Naive thymus-derived CD4-positive, alpha-beta T cell (primary cell): ENCODE data around the gene PRDM2. TPM values are rescaled to one million over a fixed set of nuclear protein-coding genes. Genes with fewer than 3 reads are reported as not detected.

Experiments used
- ATAC-seq: fragments of 150-1000 bp; cut with Tn5 transposase; 2 replicates; pipeline ENCODE4 v1.10.0; 2021; ENCODE audit warnings: mild to moderate bottlenecking, moderate library complexity
- CTCF ChIA-PET: fragments of 350-600 bp; sonication (Branson Sonifier 250); formaldehyde crosslinking; loops from one replicate; lab custom pipeline; 2021; ENCODE audit warnings: antibody characterized with exemption; lab: Charles Lee
- POLR2A ChIA-PET: fragments of 350-600 bp; sonication (Branson Sonifier 250); formaldehyde crosslinking; loops from one replicate; lab custom pipeline; 2021; ENCODE audit warnings: antibody characterized with exemption, inconsistent platforms; lab: Charles Lee
- DNase-seq, 9 donors: peaks; one replicate each; pipeline versions ENCODE4 v3.0.0 to v3.0.0-alpha.2; 2020 to 2022; ENCODE audit warnings: mixed read lengths in 1 of 9
- H3K27ac ChIP-seq: one replicate; pipeline ENCODE4 v1.7.0; 2013; ENCODE audit warnings: mild to moderate bottlenecking, low read depth, low read length, moderate library complexity
- H3K27me3 ChIP-seq, 2 donors: one replicate each; pipeline ENCODE4 v1.7.0; 2013; ENCODE audit warnings: low read length in 2 of 2, mild to moderate bottlenecking in 2 of 2, moderate library complexity in 2 of 2; ENCODE audit not compliant: control insufficient read depth in 2 of 2, insufficient read depth in 2 of 2
- H3K36me3 ChIP-seq, 3 experiments: 1 replicate in 2 of 3; 2 replicates in 1 of 3; pipeline ENCODE4 v1.7.0; 2013; ENCODE audit warnings: low read length in 3 of 3, mild to moderate bottlenecking in 3 of 3, moderate library complexity in 1 of 3; ENCODE audit not compliant: insufficient read depth in 3 of 3, control insufficient read depth in 2 of 3
- H3K4me1 ChIP-seq, 2 donors: one replicate each; pipeline ENCODE4 v1.7.0; 2013; ENCODE audit warnings: low read length in 2 of 2, mild to moderate bottlenecking in 2 of 2, moderate library complexity in 1 of 2; ENCODE audit not compliant: control insufficient read depth in 2 of 2, insufficient read depth in 2 of 2
- H3K4me3 ChIP-seq: 2 replicates; pipeline ENCODE4 v1.7.0; 2013; ENCODE audit warnings: mild to moderate bottlenecking, low read length
- H3K9me3 ChIP-seq, 3 experiments: 1 replicate in 2 of 3; 2 replicates in 1 of 3; pipeline ENCODE4 v1.7.0; 2013; ENCODE audit warnings: low read length in 3 of 3; ENCODE audit not compliant: control insufficient read depth in 2 of 3
- H3K27ac Mint-ChIP-seq, 9 donors: one replicate each; pipeline ENCODE4 v1.8.0; 2020 to 2022; ENCODE audit warnings: mixed read lengths in 9 of 9, mild to moderate bottlenecking in 8 of 9, moderate library complexity in 5 of 9, inconsistent platforms in 2 of 9
- H3K27me3 Mint-ChIP-seq, 5 donors: one replicate each; pipeline ENCODE4 v1.8.0; 2021 to 2022; ENCODE audit warnings: mixed read lengths in 5 of 5, mild to moderate bottlenecking in 1 of 5
- H3K36me3 Mint-ChIP-seq, 5 donors: one replicate each; pipeline ENCODE4 v1.8.0; 2020 to 2022; ENCODE audit warnings: mixed read lengths in 5 of 5, mild to moderate bottlenecking in 3 of 5, inconsistent platforms in 1 of 5
- H3K4me1 Mint-ChIP-seq, 7 donors: one replicate each; pipeline ENCODE4 v1.8.0; 2020 to 2022; ENCODE audit warnings: mixed read lengths in 7 of 7, mild to moderate bottlenecking in 3 of 7, inconsistent platforms in 1 of 7
- H3K4me3 Mint-ChIP-seq, 10 donors: one replicate each; pipeline ENCODE4 v1.8.0; 2020 to 2022; ENCODE audit warnings: mild to moderate bottlenecking in 10 of 10, mixed read lengths in 10 of 10, moderate library complexity in 6 of 10, inconsistent platforms in 2 of 10
- H3K9me3 Mint-ChIP-seq, 11 donors: one replicate each; pipeline ENCODE4 v1.8.0; 2020 to 2022; ENCODE audit warnings: mixed read lengths in 11 of 11, mild to moderate bottlenecking in 4 of 11, inconsistent platforms in 1 of 11, moderate library complexity in 1 of 11
- intact Hi-C, 2 donors: fragments of 100-400 bp; cut with micrococcal nuclease; formaldehyde crosslinking; loops; one replicate each; pipeline ENCODE4 v1.15.1; 2023
- polyA plus RNA-seq, 2 donors: library from polyadenylated mRNA; unstranded; fragments of 300-500 nt; fragmentation: Illumina TruSeq; gene quantifications; one replicate each; pipeline ENCODE4 v1.2.3, GENCODE V29; 2021
- total RNA-seq, 6 experiments: library from RNA in 5 of 6; stranded (reverse) in 5 of 6; gene quantifications; 1 replicate in 5 of 6; 2 replicates in 1 of 6; pipeline ENCODE4 v1.2.3 and lab custom pipeline; 2021 to 2026

Gene PRDM2
- total and polyA plus RNA-seq, 7 experiments from 2014 or later = 16.3 to 142 (median 114) TPM

DNA sequence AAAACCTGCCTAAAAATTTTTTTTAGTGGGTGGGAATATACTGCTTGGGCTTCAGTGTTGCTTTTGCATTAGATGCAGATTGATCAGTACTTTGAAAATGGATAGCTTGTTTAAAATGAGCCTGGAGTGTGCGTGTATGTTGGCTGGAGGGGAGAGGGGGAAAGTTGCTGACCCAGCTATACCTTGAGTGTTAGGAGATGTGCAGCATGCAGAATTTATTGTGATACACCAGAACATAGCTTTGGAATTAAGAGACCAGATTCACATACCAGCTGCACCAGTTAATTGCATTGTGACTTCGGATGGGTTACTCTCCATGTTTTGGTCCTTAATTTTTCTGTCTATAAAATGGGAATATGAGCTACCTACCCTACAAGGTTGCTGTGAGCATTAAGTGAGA, 60.4 kb downstream of the PRDM2 start:
- CTCF ChIA-PET = interaction anchor here (0.7 to 1.1 kb wide), 2 partner anchors 35 to 458 kb away, joined by 3 to 4 read pairs; no protein-coding TSS in a partner anchor
- ATAC-seq (no peak), DNase-seq (no peak)
- H3K4me1 Mint-ChIP-seq = peaks cover 51 to 97% (median 92%) of the 10 kb centered on the region in 7 donors
- H3K27ac Mint-ChIP-seq = peak overlapping the region in 4 of 9 donors; percentile 6 to 67 (median 59)
- H3K4me3 ChIP-seq = no peak overlapping the region
- intact Hi-C loops = no loop called here
- no peaks in the 10 kb centered on the region for H3K36me3 Mint-ChIP-seq
- POLR2A ChIA-PET = interaction anchor here (1.1 to 1.7 kb wide), 7 partner anchors 8 to 59 kb away, joined by 4 to 7 read pairs (median 5); no protein-coding TSS in a partner anchor
- no peaks in the 10 kb centered on the region for H3K36me3 ChIP-seq
- no peaks in the 10 kb centered on the region for H3K9me3 Mint-ChIP-seq
- H3K4me3 Mint-ChIP-seq = peak overlapping the region in 7 of 10 donors; percentile 5 to 41 (median 28)
- no peaks in the 10 kb centered on the region for H3K27me3 ChIP-seq
- H3K27ac ChIP-seq = no peak overlapping the region
- no peaks in the 10 kb centered on the region for H3K9me3 ChIP-seq
- H3K4me1 ChIP-seq = peaks cover 64% of the 10 kb centered on the region in 2 donors
- no peaks in the 10 kb centered on the region for H3K27me3 Mint-ChIP-seq

DNA sequence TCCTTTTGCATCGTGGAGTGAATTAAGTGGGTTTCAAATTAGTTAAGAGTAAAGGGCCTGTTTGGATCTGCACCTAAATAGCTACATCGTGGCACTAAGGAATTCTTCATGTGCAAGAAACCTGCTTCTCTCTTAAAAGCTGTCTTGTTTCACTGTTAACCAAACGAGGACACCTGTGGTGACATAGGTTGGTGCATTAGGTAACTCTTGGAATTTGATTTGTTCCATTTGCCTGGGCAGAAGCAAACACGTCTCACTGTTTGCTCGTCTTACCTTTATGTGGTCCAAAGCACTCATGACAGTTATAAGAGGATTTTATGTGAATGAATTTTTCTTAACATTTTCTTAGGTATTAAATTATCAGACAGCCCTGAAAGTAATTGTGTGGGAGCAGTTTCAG, 60.9 kb downstream of the PRDM2 start:
- no peak overlapping the region for H3K27ac ChIP-seq
- H3K4me1 Mint-ChIP-seq = peaks cover 56 to 98% (median 94%) of the 10 kb centered on the region in 7 donors
- DNase-seq (peak in 1 of 9 donors; percentile 12), ATAC-seq (no peak)
- H3K27me3 ChIP-seq = no peaks in the 10 kb centered on the region
- no peaks in the 10 kb centered on the region for H3K9me3 ChIP-seq
- H3K36me3 Mint-ChIP-seq = peaks cover 0 to under 1% (median 0%) of the 10 kb centered on the region in 5 donors
- H3K9me3 Mint-ChIP-seq = no peaks in the 10 kb centered on the region
- POLR2A ChIA-PET = interaction anchor here (1.0 to 1.7 kb wide), 7 partner anchors 9 to 60 kb away, joined by 4 to 7 read pairs (median 5); no protein-coding TSS in a partner anchor
- CTCF ChIA-PET = interaction anchor here (0.7 to 1.1 kb wide), 2 partner anchors 35 to 458 kb away, joined by 3 to 4 read pairs; no protein-coding TSS in a partner anchor
- intact Hi-C loops = no loop called here
- peak overlapping the region in 3 of 9 donors; percentile 32 to 67 (median 60) for H3K27ac Mint-ChIP-seq
- H3K36me3 ChIP-seq = no peaks in the 10 kb centered on the region
- H3K4me1 ChIP-seq = peaks cover 64 to 67% of the 10 kb centered on the region in 2 donors
- no peak overlapping the region for H3K4me3 ChIP-seq
- no peaks in the 10 kb centered on the region for H3K27me3 Mint-ChIP-seq
- peak overlapping the region in 5 of 10 donors; percentile 2 to 41 (median 28) for H3K4me3 Mint-ChIP-seq

DNA sequence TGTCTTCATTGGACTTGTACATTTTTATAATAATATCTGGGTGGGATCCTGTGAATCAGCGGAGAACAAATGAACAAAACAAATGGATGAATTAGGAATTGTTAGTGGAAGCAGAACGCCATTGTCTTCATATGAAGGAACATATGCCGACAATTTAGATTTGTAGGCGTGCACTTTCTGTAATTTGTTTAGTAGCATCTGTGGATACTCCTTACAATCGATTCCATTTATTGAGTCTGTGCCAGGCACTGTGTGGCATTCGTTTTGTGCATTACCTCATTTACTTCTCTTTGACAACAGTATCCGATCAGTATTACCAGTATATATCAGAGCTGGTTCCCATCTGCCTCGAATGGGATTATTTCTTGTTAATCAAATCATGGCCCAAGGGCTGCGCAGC, 61.9 kb downstream of the PRDM2 start:
- Histone ChIP-seq H3K9me3 (no peaks in the 10 kb centered on the region), H3K27me3 (no peaks in the 10 kb centered on the region), H3K4me3 (no peak overlapping the region), H3K36me3 (no peaks in the 10 kb centered on the region), H3K4me1 (peaks cover 54 to 65% of the 10 kb centered on the region in 2 donors), H3K27ac (no peak overlapping the region)
- CTCF ChIA-PET = interaction anchor here (0.6 kb wide), 1 partner anchor 66 kb away, joined by 3 read pairs; no protein-coding TSS in a partner anchor
- DNase-seq = no peak
- no peak for ATAC-seq
- Mint-ChIP-seq H3K4me3 (peak overlapping the region in 6 of 10 donors; percentile 1 to 65 (median 14)), H3K27ac (peak overlapping the region in 5 of 9 donors; percentile 2 to 64 (median 28)), H3K36me3 (peaks cover 0 to 6% (median 0%) of the 10 kb centered on the region in 5 donors), H3K9me3 (no peaks in the 10 kb centered on the region), H3K4me1 (peaks cover 60 to 99% (median 96%) of the 10 kb centered on the region in 7 donors), H3K27me3 (no peaks in the 10 kb centered on the region)
- intact Hi-C loops = no loop called here
- POLR2A ChIA-PET = interaction anchor here (1.5 kb wide), 1 partner anchor 26 kb away, joined by 4 read pairs; no protein-coding TSS in a partner anchor

DNA sequence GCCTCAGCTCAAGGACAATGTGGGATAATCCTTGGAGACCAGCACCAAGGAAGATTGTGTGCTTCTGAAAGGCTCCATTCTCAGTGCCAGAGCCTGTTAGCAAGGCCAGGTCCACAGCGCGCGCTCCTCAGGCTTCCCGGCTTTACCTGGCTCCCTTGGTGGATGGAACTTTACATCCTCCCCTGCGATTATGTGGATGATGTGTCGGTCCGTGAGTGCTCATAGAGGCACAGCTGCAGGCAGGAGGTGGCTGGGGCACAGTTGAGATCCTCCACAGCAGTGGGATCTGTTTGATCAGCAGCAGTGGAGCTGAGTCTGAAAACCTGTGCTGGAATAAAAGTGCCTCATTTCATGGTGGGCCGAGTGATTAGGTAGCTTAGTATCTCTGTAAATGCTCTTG, 62.7 kb downstream of the PRDM2 start:
- no peaks in the 10 kb centered on the region for H3K27me3 Mint-ChIP-seq
- Histone ChIP-seq H3K27me3 (no peaks in the 10 kb centered on the region), H3K4me1 (peaks cover 47 to 59% of the 10 kb centered on the region in 2 donors), H3K4me3 (no peak overlapping the region), H3K9me3 (no peaks in the 10 kb centered on the region), H3K27ac (no peak overlapping the region), H3K36me3 (no peaks in the 10 kb centered on the region)
- no peak for DNase-seq
- H3K9me3 Mint-ChIP-seq = no peaks in the 10 kb centered on the region
- ChIA-PET POLR2A (interaction anchor here (0.7 kb wide), 1 partner anchor 10 kb away, joined by 3 read pairs; no protein-coding TSS in a partner anchor), CTCF (interaction anchor here (0.6 kb wide), 1 partner anchor 65 kb away, joined by 3 read pairs; no protein-coding TSS in a partner anchor)
- H3K4me3 Mint-ChIP-seq = peak overlapping the region in 8 of 10 donors; percentile 25 to 65 (median 46)
- H3K27ac Mint-ChIP-seq = peak overlapping the region in 3 of 9 donors; percentile 23 to 80 (median 68)
- ATAC-seq = no peak
- intact Hi-C loops = loop anchor here in 1 of 2 donors (1.0 kb wide), 1 partner anchor 7 kb away; no protein-coding TSS in a partner anchor
- peaks cover 0 to 6% (median 0%) of the 10 kb centered on the region in 5 donors for H3K36me3 Mint-ChIP-seq
- peaks cover 54 to 95% (median 91%) of the 10 kb centered on the region in 7 donors for H3K4me1 Mint-ChIP-seq

DNA sequence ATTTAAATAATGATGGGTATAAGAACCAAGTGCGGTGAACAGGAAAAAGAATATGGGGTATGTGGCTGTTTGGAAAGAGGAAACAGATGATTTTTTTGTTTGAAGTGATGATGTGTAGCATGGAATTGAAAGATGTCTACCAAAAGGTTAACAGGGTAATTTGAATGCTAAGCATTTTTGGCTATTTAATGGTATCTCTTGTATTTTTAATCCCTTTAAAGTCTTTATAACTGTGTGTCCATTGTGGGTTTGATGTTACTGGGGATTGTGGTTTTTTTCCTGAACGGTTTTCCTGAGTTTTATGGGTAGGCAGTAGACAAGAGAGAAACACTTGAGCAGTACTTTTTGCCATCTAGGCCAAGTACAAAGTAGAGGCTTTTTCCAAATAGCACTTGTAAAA, 63.2 kb downstream of the PRDM2 start:
- H3K36me3 Mint-ChIP-seq = peaks cover 0 to 6% (median 0%) of the 10 kb centered on the region in 5 donors
- POLR2A ChIA-PET = no interaction called here
- no peak overlapping the region for H3K4me3 ChIP-seq

DNA sequence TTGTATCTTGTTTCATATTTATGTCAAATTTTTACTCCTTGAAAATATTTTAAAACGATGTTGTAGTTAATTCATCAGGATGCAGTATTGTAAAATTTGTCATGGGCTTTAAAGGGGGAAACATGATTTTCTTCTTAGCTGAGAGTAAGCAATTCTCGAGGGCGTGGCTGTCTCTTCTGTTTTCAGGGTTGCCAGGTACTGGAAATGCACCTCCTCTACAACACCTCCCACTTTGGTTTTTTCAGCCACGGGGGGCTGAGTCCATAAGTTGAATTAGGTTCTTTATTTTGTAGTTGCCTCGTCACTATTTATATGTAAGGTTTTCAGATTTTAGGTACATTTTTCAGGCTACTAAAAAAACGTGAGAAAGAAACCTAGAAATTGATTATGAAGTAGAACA, 64.0 kb downstream of the PRDM2 start:
- H3K4me1 Mint-ChIP-seq = peaks cover 51 to 89% (median 85%) of the 10 kb centered on the region in 7 donors
- H3K9me3 ChIP-seq = no peaks in the 10 kb centered on the region
- peaks cover 38 to 56% of the 10 kb centered on the region in 2 donors for H3K4me1 ChIP-seq
- H3K36me3 ChIP-seq = peaks cover 0 to 2% (median 0%) of the 10 kb centered on the region in 3 experiments
- ChIA-PET CTCF (no interaction called here), POLR2A (interaction anchor here (1.1 kb wide), 1 partner anchor 12 kb away, joined by 3 read pairs; no protein-coding TSS in a partner anchor)
- ATAC-seq (no peak), DNase-seq (peak in 1 of 9 donors; percentile 11)
- peaks cover 0 to 6% (median 2%) of the 10 kb centered on the region in 5 donors for H3K36me3 Mint-ChIP-seq
- peak overlapping the region in 8 of 9 donors; percentile 7 to 60 (median 40) for H3K27ac Mint-ChIP-seq
- H3K27ac ChIP-seq = no peak overlapping the region
- intact Hi-C loops = loop anchor here in 1 of 2 donors (1.0 to 2.0 kb wide), 3 partner anchors 9 to 99 kb away; no protein-coding TSS in a partner anchor
- no peak overlapping the region for H3K4me3 ChIP-seq
- peak overlapping the region in 5 of 10 donors; percentile 25 to 41 (median 32) for H3K4me3 Mint-ChIP-seq
- no peaks in the 10 kb centered on the region for H3K9me3 Mint-ChIP-seq
- no peaks in the 10 kb centered on the region for H3K27me3 Mint-ChIP-seq
- H3K27me3 ChIP-seq = no peaks in the 10 kb centered on the region

More for the DNA sequence above, 63.2 kb downstream of the PRDM2 start:
- Mint-ChIP-seq H3K9me3 (no peaks in the 10 kb centered on the region), H3K4me3 (peak overlapping the region in 8 of 10 donors; percentile 1 to 65 (median 34)), H3K27me3 (no peaks in the 10 kb centered on the region), H3K27ac (peak overlapping the region in 6 of 9 donors; percentile 23 to 79 (median 48)), H3K4me1 (peaks cover 51 to 90% (median 88%) of the 10 kb centered on the region in 7 donors)
- no peak overlapping the region for H3K27ac ChIP-seq
- intact Hi-C loops = loop anchor here in 1 of 2 donors (1.0 kb wide), 1 partner anchor 8 kb away; no protein-coding TSS in a partner anchor
- ATAC-seq (no peak), DNase-seq (no peak)
- no peaks in the 10 kb centered on the region for H3K9me3 ChIP-seq
- CTCF ChIA-PET = no interaction called here
- no peaks in the 10 kb centered on the region for H3K27me3 ChIP-seq
- H3K36me3 ChIP-seq = no peaks in the 10 kb centered on the region
- peaks cover 42 to 56% of the 10 kb centered on the region in 2 donors for H3K4me1 ChIP-seq
